NOMO-1 treated with DMSO at 0.1 percent for 48 hours (cell line): ENCODE results near the gene AMT.
A peak's percentile ranks its signal among the peaks of the same experiment; 100 is the strongest.
"Not testable (repeated sequence)": the region's sequence is repeated elsewhere in the genome, so short reads cannot be mapped to it uniquely, and the experiment has no call there.

ENCODE experiments used
- DNase-seq: peaks from one replicate; lab custom pipeline; 2025; ENCODE audit not compliant: unreplicated experiment; lab: John Stamatoyannopoulos, UW

The AMT gene

DNA sequence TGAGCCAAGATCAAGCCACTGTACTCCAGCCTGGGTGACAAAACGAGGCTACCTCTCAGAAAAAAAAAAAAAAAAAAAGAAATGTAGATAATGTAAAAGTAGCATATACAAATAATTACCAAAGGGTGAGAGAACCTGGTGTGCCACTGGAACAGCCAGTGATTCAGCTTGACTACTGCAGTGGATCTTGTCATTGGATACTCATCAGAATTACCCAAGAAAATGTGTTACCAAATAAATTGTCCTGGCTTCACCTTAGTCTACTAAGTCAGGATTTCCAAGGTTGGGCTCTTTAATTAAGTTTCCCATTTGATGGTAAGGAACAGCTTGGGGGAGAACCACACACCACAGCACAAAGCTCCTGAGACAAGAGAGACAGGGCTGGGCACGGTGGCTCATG is 5.3 kb upstream of the AMT start:
- DNase-seq, result no peak

DNA sequence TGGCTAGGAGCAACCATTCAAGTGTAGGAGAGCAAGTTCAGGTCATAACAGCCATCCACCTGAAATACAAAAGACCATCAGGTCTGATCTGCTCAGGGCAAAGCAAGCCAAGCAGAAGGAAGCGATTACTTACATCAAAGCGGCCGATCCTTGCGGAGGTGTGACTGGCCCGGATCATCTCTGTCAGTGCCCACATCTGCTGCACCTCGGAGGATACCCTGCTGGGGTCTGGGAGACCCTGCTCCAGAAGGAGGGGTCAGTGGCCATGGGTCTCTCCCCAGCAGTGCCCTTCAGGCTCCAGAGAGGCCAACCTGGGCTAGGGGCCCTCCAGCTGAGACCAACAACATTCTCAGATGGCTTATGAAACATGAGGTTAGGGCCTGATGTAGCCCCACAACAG is 2.5 kb upstream of the AMT start:
- DNase-seq, result no peak

DNA sequence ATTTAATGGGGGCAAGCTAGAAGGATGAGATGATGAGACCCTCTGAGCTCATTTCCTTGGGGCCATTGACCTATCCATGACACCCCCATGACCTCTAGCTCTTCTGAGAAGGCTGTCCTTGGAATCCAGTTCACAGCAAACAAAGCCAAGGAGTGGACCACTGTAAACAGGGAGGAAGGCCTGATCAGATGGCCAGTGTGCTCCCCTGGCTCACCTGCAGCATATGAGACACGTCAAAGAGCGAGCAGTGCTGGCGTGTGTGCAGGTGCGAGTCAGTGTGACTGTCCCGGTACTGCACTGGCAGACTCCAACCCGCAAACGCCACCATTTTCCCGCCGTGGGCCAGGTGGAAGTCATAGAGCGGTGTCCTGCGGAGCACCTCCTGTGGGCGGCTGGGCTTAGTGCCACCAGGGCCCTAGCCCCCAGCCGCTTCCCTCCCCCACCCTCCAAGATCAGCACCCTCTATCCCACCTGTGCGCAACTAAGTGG is 339 bp downstream of the AMT start:
- DNase-seq, result no peak

DNA sequence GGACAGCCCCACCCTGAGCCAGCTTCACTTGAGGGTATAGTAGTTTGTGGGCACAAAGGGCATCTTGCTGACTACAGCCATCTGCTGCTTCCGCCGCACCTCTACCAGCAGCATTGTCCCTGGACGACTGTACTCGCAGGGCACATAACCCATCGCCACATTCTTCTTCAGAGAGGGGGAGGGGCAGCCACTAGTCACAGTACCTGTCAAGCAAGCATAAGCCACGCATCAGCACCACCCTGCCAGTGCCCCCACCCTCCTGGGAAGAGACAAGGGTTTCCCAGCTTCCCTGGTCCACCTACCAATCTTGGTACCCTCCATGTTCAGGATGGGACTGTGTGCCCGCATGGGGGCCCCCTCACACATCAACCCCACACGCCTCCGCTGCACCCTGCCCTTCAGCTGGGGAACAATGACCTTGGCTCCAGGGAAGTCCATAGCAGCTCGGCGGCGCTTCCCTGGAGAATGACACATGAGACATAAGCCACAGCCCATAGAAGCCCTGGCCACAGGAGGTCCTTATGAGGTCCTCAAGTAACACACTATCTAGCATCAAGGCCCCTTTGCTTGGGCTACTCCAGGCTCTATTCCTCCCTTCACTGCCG is 4.7 kb downstream of the AMT start:
- no peak for DNase-seq

DNA sequence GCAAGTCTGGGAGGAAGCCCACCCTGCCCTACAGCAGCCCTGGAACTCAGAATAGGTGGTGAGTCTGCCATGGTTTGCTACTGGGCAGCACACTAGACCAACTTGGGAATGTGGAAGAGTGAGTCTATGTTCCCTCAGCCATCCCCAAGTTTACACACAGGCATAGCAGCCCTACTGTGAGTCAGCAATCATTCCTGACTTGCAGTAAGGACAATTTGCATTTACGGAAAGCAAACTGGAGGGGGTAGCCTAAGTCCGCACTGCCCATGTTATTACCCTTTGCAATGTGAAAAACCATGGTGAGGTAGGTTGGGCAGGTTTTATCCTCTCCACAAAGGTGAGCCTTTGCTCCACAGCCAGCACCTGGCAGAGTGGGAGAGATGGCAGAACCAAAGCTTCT is 5.4 kb downstream of the AMT start:
- no peak for DNase-seq

DNA sequence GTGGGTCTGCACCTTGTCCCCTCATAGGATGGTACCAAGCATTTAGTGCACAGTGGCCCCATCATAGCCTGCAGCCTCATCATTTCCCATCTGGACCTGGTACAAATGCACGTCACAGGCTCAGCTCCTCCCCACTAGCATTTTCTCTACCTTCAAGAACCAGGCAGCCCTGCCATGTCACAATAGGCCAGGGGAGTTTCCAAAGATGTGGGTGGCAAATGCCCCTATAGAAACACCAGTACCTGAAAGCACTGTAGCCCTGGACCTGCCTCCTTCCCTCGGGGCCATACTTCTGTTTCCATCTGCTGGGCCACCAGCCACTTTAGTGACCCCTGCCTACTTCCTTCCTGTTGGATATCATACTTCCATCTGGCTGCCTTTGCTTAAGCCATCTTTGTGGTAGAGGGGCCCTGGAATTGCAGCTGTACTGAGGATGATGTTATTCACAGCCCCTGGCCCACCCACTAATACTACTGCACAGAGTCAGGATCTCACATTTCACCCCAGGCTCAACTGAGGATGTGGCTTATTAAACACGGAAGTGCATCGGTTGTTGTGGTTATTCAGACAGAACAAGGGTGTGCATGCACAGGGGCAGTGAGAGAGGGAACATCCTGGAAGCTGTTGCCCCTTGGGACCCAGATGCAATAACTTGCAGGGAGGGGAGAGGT is 6.2 kb downstream of the AMT start:
- DNase-seq, result peak; percentile 51

DNA sequence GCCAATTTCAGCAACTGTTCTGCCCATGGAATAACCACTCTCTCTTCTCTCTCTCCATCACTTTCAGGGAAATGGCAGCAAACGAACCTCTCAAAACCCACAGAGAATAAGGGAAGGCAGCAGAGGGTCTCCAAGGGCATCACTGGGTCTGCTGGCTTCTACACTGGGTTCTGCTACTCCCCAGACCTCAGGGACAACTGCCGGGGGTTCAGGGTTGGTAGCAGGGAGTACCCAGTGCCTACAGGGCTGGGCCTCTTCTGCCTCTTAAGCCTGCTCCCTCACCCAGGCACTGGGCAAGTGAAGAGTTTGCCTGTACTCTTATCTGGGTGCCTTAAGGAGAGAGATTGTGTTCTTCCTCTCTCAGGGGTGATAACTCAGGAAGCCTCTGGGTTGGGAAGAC is 7.5 kb downstream of the AMT start:
- DNase-seq, result no peak

DNA sequence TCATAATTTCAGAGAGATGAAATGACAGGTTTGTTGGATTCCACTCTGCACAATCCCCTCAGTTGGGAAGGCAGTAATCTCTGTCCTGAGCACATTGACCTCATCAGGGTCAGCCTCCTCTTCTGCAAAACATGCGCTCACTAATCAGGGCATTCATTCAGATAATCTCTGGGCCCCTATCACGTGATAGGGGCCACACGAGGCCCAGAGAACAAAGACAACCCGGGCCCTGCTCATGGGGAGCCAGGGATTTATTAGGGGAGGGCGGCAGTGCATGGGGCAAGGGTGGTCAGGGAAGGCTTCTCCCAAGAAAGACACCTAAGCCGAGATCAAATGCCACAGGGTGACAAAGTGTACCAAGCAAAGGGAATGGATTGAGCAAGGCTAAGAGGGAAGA is 8.9 kb downstream of the AMT start:
- DNase-seq, result no peak

DNA sequence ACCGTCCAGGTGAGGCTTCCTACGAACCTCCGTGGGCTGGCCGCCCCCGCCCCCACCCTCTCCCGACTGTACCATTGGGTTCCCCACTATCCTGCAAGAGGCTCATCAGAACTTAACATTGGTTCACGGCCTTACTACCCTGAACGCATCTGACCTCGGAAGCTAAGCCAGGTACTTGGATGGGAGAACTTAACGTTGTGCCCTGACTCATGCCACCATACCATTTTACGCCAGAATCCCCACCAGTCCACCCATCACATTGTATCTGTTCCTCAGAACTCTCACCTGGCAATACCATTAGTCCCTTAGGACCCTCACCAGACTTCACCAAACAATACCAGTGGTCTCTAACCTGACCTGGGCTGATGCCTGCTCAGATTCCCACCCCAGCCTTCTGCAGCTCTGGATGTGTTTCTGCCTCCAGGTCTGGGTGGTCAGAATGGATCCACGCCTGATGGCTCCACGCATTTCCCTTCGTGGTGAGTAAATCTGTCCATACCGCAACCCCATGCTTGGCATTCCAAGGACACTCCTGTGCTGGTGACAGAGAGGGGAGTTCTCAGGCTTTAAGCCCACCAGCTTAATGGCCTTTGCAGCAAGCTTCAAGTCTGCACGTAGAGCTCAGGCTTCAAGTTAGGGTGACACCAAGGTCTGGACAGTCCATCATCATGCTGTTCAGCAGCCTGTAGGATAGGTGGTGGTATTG is 9.5 kb downstream of the AMT start:
- no peak for DNase-seq

DNA sequence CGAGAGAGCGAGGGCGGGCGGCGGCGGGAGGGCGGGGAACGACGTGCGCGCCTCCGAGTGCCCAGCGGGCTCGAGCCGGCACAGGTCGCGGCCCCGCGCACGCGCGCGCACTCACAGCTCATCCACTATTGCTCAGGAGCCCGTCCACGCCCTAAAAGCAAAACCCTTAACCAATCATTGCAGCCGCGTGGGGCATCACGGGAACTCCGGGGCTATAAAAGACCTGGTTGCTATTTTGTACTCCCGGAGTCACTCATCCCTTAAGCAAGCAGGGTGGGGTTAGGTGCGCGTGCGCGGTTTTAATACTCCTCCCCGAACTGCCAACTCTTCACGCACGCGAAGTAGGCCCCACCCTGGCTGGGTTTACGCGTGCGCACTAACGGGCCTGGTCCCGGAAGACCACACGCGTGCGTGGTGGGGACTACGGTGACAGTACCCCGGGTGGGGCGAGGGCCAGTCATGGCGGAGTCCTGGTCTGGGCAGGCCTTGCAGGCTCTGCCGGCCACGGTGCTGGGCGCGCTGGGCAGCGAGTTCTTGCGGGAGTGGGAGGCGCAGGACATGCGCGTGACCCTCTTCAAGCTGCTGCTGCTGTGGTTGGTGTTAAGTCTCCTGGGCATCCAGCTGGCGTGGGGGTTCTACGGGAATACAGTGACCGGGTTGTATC is 10.2 kb downstream of the AMT start, which contains the start of the genes RHOA and TCTA:
RHOA (minus strand) TSS at position 9 of the 664 bp plus-strand sequence. CDS start 36,387 bp downstream, outside the sequence.
TCTA (plus strand) TSS at position 456 of the 664 bp plus-strand sequence; CDS start at position 460, 4 bp downstream.
- DNase-seq, result peak; percentile 100

DNA sequence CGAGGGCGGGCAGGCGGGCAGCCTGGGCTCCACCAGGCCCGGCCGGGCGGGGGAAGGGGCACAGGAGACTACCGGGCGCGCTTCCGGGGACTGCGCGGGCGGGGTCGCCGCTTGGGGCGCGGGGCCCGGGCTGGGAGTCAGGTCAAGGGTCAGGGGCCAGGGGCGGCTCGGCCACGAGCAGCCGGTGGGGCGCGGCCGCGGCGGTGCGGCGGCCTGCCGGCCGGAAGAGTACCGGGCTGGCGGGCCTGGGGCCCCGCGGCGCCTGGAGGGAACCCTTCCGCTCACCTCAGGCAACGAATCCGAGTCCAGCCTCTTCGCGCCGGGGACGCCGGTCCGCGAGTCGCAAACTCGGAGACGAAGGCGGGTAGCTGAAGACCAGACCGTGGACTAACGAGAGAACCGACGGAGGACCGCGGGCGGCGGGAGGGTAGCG is 10.7 kb downstream of the AMT start:
- DNase-seq, result no peak

DNA sequence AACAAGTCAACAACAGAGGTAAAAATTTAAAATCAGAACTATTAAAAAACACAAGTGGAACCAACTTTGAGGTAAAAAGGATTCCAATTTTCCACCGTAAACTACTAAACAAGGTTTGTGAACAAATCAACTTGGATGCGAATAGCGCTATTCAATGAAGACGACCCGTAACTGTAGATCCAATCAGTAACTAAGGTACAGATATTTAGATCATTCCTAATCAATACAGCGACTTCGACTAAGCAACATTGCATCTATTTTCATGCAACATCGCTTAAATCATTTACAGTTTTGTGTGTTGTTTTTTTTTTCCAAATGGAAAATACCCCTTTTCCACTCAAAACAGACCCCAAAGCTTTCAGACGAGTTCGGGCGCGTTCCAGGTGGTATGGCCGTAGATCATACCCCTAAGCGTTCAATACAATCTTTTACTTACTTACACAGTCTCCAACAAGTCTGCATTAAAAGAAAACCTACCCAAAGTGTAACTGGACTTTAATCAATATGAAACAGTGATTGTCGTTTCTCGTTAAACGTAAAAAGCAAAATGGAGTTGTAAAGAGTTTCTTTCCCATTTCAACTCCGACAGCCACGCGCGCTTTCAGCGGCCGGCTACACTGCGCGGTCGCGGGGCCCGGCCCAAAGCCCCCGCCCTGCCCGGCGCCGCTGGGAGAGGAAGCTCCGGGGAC is 11.3 kb downstream of the AMT start:
- peak; percentile 45 for DNase-seq

DNA sequence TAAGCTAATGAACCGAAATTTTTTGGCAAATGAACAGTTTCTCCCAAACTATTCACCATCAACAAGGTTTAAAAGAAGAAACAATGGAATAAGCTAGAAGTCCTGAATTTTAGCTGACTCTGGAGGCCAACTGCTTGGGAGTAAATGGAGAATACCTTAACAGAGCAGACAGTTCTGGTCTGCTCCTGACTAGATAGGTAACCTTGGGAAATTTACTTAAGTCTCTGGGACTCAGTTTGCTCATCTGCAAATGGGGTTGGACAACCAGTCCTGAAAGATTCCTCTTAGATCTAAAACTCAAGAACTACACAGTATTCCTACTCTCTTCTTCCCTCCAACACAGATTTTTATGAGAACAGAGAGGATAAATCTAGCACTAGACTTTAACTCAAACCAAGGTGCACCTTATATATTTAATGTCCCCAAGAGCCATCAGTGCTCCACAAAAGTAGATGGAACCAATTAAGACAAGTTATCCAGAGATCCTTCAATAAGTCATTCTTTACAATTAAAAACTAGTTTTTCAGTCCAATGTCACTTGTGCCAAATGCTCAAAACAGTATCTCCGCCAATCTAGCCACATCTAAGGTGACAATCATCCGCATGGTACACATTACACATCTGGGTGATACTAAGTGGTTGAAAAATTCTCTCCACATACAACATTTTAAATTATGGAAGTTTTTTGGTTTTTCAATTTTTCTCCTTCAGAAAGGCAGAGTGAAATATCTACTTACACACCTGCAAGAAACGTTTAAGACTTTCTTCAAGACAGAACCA is 12.0 kb downstream of the AMT start:
- DNase-seq, result no peak

DNA sequence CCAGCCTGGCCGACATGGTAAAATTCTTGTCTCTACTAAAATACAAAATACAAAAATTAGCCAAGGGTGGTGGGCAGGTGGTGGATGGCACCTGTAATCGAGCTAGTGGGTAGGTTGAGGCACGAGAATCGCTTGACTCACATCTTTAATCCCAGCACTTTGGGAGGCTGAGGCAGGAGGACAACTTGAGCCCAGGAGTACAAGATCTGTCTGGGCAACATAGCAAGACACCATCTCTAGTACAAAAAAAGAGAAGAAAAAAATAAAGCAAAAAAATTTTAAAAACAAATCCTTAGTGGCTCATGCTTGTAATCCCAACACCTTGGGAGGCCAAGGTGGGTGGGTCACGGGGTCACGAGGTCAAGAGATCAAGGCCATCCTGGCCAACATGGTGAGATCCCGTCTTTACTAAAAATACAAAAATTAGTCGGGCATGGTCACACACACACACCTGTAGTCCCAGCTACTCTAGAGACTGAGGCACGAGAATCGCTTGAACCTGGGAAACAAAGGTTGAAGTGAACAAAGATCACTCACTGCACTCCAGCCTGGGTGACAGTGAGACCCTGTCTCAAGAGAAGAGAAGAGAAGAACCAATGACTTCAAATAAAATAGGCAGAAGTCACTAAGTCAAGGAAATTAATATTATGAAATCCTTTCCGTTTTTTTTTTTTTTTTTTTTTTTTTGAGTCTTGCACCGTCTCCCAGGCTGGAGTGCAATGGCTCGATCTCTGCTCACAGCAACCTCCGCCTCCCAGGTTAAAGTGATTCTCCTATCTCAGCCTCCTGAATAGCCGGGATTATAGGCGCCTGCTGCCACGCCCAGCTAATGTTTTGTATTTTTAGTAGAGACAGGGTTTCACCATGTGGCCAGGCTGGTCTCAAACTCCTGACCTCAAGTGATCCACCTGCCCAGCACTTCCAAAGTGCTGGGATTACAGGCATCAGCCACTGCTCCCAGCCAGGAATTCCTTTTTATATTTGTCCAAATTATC is 15.4 kb downstream of the AMT start:
- peak; percentile 28 for DNase-seq

DNA sequence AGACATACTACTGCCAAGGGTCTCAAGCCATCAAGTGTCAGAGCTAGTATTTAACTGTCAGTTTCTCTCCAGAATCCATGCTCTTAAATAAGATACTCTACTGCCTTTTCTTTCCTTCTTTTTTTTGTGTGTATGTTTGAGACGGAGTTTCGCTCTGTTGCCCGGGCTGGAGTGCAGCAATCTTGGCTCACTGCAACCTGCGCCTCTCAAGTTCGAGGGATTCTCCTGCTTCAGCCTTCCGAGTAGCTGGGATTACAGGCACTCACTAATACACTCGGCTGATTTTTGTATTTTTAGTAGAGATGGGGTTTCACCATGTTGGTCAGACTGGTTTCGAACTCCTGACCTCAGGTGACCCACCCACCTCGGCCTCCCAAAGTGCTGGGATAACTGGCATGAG is 16.7 kb downstream of the AMT start:
- DNase-seq, result not testable (repeated sequence)

DNA sequence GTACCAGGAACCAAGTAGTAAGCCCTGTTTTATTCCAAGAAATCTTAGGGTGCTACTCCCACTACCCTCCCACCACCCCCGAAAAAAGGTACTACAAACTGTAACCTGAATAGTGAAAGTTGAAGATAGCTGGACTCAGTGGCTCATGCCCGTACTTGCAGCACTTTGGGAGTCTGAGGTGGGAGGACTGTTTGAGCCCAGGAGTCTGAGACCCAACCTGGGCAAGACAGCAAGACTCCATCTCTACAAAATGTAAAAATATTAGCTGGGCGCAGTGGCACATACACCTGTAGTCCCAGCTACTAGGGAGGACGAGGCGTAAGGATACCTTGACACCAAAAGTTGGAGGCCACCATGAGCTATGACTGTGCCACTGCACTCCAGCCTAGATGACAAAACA is 18.4 kb downstream of the AMT start:
- DNase-seq, result no peak

DNA sequence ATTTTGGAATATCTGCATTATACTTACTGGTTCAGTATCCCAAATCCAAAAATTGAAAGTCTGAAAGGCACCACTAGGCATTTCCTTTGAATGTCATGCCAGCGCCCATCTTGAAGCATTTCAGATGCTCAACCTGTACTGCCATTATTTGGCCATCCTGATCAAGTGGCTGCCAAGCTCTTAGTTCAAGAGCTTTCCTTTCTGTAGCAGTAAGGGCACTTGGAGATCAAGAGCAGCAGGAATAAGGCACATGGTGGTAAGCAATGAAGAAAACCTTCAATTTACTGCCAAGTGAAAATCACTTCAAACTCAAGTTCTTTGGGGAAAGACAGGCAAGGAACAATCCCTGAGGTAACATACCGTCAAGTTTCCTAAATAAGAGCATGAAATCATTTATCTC is 20.5 kb downstream of the AMT start:
- DNase-seq, result no peak

DNA sequence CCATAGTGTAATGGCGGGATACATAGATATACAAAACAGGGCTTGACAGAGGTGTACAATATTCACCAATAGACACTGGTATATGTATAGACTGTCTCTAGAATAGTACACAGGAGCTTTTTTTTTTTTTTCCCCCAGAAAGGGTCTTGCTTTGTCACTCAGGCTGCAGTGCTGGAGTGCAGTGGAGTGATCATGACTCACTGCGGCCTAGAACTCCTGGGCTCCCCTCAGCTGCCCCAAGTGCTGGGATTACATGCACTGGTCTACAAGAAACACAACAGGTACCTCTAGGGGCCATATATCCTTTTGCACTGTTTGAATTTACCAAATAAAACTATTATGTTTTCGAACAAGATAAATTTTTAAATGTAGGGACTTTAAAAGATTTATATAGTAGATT is 22.8 kb downstream of the AMT start:
- no peak for DNase-seq

DNA sequence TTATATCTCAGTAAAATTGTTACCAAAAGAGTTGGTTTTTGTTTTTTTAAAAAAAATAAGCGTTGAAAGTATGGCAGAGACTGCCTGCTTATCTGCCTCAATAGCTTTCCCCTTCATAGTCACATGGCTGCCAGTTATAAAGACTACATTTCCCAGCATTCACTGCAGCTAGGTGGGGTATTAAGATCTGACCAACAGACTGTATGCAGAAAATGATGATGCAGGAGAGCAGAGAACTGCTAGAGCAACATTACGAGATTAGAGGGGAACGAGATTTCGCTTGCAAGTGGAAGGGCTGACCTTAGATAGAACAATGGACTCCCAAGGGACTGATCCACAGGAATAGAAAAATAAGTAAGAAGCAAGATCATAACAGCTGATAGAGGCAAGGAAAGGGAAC is 24.8 kb downstream of the AMT start:
- DNase-seq, result no peak
